Ascending aorta (tissue), 2 donors: Measurements from ENCODE around the gene ZDHHC20. TPM values are rescaled to one million over a fixed set of nuclear protein-coding genes. Genes with fewer than 3 reads are reported as not detected.

Experiments used
- DNase-seq, 2 donors: peaks; one replicate each; pipeline ENCODE4 v3.0.0-alpha.2; 2019; ENCODE audit warnings: low spot score in 2 of 2
- H3K27ac ChIP-seq, 2 donors: fragments of 200-600 bp; sonication (generic); one replicate each; pipeline ENCODE4 v1.5.1; 2016 to 2017; ENCODE audit warnings: mild to moderate bottlenecking in 1 of 2
- H3K27me3 ChIP-seq: fragments of 200-600 bp; sonication (generic); one replicate; pipeline ENCODE4 v1.5.1; 2017
- H3K36me3 ChIP-seq, 2 donors: fragments of 200-600 bp; sonication (generic); one replicate each; pipeline ENCODE4 v1.5.1; 2016
- H3K4me1 ChIP-seq, 2 donors: fragments of 200-600 bp; sonication (generic); one replicate each; pipeline ENCODE4 v1.5.1; 2016 to 2017; ENCODE audit warnings: mild to moderate bottlenecking in 1 of 2
- H3K4me3 ChIP-seq, 2 donors: fragments of 200-600 bp; sonication (generic); one replicate each; pipeline ENCODE4 v1.5.1; 2016 to 2017; ENCODE audit warnings: mild to moderate bottlenecking in 1 of 2
- H3K9me3 ChIP-seq, 2 donors: fragments of 200-600 bp; sonication (generic); one replicate each; pipeline ENCODE4 v1.5.1; 2016
- intact Hi-C: fragments of 100-400 bp; cut with DNase I; formaldehyde crosslinking; loops from one replicate; pipeline ENCODE4 v1.15.1; 2023
- total RNA-seq: library from RNA; depleted of rRNA; stranded (reverse); fragments of >200 nt; gene quantifications from one replicate; pipeline ENCODE4 v1.1.0, GENCODE V29; 2016
- TF ChIP-seq, protein P1 (sequence below), 3 experiments: fragments of 200-600 bp in 2 of 3; fragments of 450-650 bp in 1 of 3; sonication (generic) in 2 of 3; IDR thresholded peaks; one replicate each; pipeline ENCODE4 v1.5.1; 2016 to 2019; ENCODE audit warnings: antibody characterized with exemption in 3 of 3, mild to moderate bottlenecking in 1 of 3, moderate library complexity in 1 of 3

The ZDHHC20 gene
- total RNA-seq, 1 donor from 2014 or later: 39.8 TPM

DNA sequence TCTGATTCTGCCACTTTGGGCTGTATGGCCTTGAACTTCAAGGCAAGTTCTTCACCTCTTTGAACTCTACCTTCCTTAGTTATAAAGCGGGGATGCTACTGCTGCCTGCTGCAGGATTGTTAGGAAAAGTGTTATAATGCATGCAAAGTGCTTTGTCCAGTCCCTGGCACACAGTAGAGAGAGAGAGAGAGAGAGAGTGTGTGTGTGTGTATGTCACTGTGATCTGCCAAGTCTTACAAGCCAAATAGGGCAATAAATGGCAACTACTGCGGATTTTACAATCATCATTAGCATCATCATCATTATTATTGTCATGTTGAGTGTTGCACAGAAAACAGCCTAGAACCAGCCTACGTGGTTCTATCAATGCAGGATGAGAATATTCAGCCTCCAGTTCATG, 136.1 kb downstream of the ZDHHC20 start:
- intact Hi-C loops: no loop called here

More for the DNA sequence above, 136.1 kb downstream of the ZDHHC20 start:
- DNase-seq: no peak
- no peaks in the 10 kb centered on the region for H3K4me1 ChIP-seq
- no peak overlapping the region for H3K27ac ChIP-seq
- no peak overlapping the region for H3K4me3 ChIP-seq
- TF ChIP-seq, protein P1, sequence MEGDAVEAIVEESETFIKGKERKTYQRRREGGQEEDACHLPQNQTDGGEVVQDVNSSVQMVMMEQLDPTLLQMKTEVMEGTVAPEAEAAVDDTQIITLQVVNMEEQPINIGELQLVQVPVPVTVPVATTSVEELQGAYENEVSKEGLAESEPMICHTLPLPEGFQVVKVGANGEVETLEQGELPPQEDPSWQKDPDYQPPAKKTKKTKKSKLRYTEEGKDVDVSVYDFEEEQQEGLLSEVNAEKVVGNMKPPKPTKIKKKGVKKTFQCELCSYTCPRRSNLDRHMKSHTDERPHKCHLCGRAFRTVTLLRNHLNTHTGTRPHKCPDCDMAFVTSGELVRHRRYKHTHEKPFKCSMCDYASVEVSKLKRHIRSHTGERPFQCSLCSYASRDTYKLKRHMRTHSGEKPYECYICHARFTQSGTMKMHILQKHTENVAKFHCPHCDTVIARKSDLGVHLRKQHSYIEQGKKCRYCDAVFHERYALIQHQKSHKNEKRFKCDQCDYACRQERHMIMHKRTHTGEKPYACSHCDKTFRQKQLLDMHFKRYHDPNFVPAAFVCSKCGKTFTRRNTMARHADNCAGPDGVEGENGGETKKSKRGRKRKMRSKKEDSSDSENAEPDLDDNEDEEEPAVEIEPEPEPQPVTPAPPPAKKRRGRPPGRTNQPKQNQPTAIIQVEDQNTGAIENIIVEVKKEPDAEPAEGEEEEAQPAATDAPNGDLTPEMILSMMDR (IDR thresholded peaks at IDR 0.05): no peak
- no peaks in the 10 kb centered on the region for H3K36me3 ChIP-seq
- no peaks in the 10 kb centered on the region for H3K9me3 ChIP-seq
- H3K27me3 ChIP-seq: no peaks in the 10 kb centered on the region

Other genes with a start within 250 kb of the ZDHHC20 start
- gene MICU2, start 144.9 kb upstream of the ZDHHC20 start, total RNA-seq: 41.5 TPM
- gene FGF9, start 211.8 kb upstream of the ZDHHC20 start, total RNA-seq: not detected